Measurements from ENCODE around the gene F11R.

- TF ChIP-seq SMC3 (IDR thresholded peaks at IDR 0.05; ENCODE audit: low read depth, low read length) (no peak), POLR2A (IDR thresholded peaks at IDR 0.05; ENCODE audit: low read depth, low read length) (no peak), CTCF (conservative IDR thresholded peaks at IDR 0.05; ENCODE audit: low read depth, low read length) (no peak), RCOR1 (IDR thresholded peaks at IDR 0.05; ENCODE audit: insufficient replicate concordance, low read length) (no peak), MAFK (IDR thresholded peaks at IDR 0.05; ENCODE audit: low read depth, low read length) (no peak), NFE2L2 (IDR thresholded peaks at IDR 0.05; ENCODE audit: low read depth, low read length) (no peak), RFX5 (IDR thresholded peaks at IDR 0.05; ENCODE audit: low read depth, low read length) (no peak), CHD1 (IDR thresholded peaks at IDR 0.05; ENCODE audit: low read depth, low read length) (no peak), CEBPB (IDR thresholded peaks at IDR 0.05; ENCODE audit: low read depth, low read length) (no peak), MAZ (IDR thresholded peaks at IDR 0.05; ENCODE audit: borderline replicate concordance, low read depth, low read length) (no peak), ELK1 (IDR thresholded peaks at IDR 0.05; ENCODE audit: borderline replicate concordance, low read depth, low read length) (no peak), USF2 (IDR thresholded peaks at IDR 0.05; ENCODE audit: low read depth, low read length) (no peak; the same call in 1 of the 2 replicates), MXI1 (IDR thresholded peaks at IDR 0.05; ENCODE audit: borderline replicate concordance, low read depth, low read length) (0 out of 2 replicates have a peak, but pooled peaks have one; percentile 33)
These were observed 24.2 kb upstream of the F11R start for GRCh38 chr1:161044908-161045735.

Measured in IMR-90 (cell line).